HepG2 (cell line): ENCODE measurements around the gene DNAJC2. TPM values are rescaled to one million over a fixed set of nuclear protein-coding genes. Genes with fewer than 3 reads are reported as not detected.
A peak's percentile ranks its signal among the peaks of the same experiment; 100 is the strongest.

ENCODE experiments used
- ATF7-NPFF ChIP-seq: sonication (generic); formaldehyde crosslinking; IDR thresholded peaks from 2 replicates; pipeline ENCODE4 v1.8.1; 2023; ENCODE audit warnings: mild to moderate bottlenecking, low read depth, missing genetic modification reagents, moderate library complexity
- CHCHD3 ChIP-seq: sonication (generic); formaldehyde crosslinking; IDR thresholded peaks from 2 replicates; pipeline ENCODE4 v1.8.0; 2022; ENCODE audit warnings: mild to moderate bottlenecking, missing genetic modification reagents, moderate library complexity
- GFI1 ChIP-seq: sonication (generic); formaldehyde crosslinking; IDR thresholded peaks from 2 replicates; pipeline ENCODE4 v1.5.0; 2020; ENCODE audit warnings: missing genetic modification reagents, mild to moderate bottlenecking, borderline replicate concordance
- HNRNPLL ChIP-seq: fragments of 200-400 bp; formaldehyde crosslinking; IDR thresholded peaks from 2 replicates; pipeline ENCODE4 v1.6.1; 2017; ENCODE audit warnings: mild to moderate bottlenecking, low read depth, low read length; ENCODE audit not compliant: poor library complexity, severe bottlenecking
- HOXA3 ChIP-seq: sonication (generic); formaldehyde crosslinking; IDR thresholded peaks from 2 replicates; pipeline ENCODE4 v1.5.0; 2020; ENCODE audit warnings: missing genetic modification reagents
- NAIF1 ChIP-seq: sonication (generic); formaldehyde crosslinking; IDR thresholded peaks from 2 replicates; pipeline ENCODE4 v1.5.0; 2020; ENCODE audit warnings: mild to moderate bottlenecking, missing genetic modification reagents, borderline replicate concordance
- RFX3 ChIP-seq: IDR thresholded peaks from 2 replicates; pipeline ENCODE4 v1.6.1; 2016; ENCODE audit warnings: missing biosample characterization, missing genetic modification reagents
- YEATS4 ChIP-seq: sonication (generic); formaldehyde crosslinking; IDR thresholded peaks from 2 replicates; pipeline ENCODE4 v1.4.0; 2020; ENCODE audit warnings: missing genetic modification reagents, borderline replicate concordance
- ZMYM2 ChIP-seq: sonication (generic); formaldehyde crosslinking; IDR thresholded peaks from 2 replicates; pipeline ENCODE4 v1.8.0; 2022; ENCODE audit warnings: mild to moderate bottlenecking, missing genetic modification reagents
- ZNF232 ChIP-seq: sonication (generic); formaldehyde crosslinking; IDR thresholded peaks from 2 replicates; pipeline ENCODE4 v1.4.0; 2020; ENCODE audit warnings: missing genetic modification reagents, borderline replicate concordance
- ZNF879 ChIP-seq: sonication (generic); formaldehyde crosslinking; IDR thresholded peaks from 2 replicates; pipeline ENCODE4 v1.8.1; 2023; ENCODE audit warnings: missing genetic modification reagents
- polyA plus RNA-seq, 8 experiments: library from polyadenylated mRNA; depleted of rRNA in 3 of 8; stranded (reverse) in 7 of 8; unstranded in 1 of 8; fragments of >200 nt; fragmentation: Illumina TruSeq in 4 of 8; extraction: Trizol in 4 of 8; gene quantifications; 2 replicates each; pipeline versions ENCODE4 v1.2.1 to v1.2.3, GENCODE V29; 2011 to 2016; ENCODE audit warnings: low read depth in 4 of 8, missing spikeins in 1 of 8, mixed read lengths in 1 of 8; ENCODE audit not compliant: insufficient read depth in 1 of 8
- total RNA-seq, 5 experiments: library from RNA; depleted of rRNA; stranded (reverse); fragments of >200 nt; fragmentation: Illumina TruSeq; extraction: Trizol; gene quantifications; 2 replicates each; pipeline ENCODE4 v1.2.3, GENCODE V29; 2016; ENCODE audit warnings: low read depth in 1 of 5
- TF ChIP-seq, protein P1 (sequence below): sonication (generic); formaldehyde crosslinking; conservative IDR thresholded peaks from 2 replicates; pipeline ENCODE4 v1.8.0; 2022; ENCODE audit warnings: mild to moderate bottlenecking, moderate library complexity, missing genetic modification reagents
- TF ChIP-seq, protein P2 (sequence below): sonication (generic); formaldehyde crosslinking; IDR thresholded peaks from 2 replicates; pipeline ENCODE4 v1.4.0; 2020; ENCODE audit warnings: missing genetic modification reagents, borderline replicate concordance
- TF ChIP-seq, protein P3 (sequence below): sonication (generic); formaldehyde crosslinking; IDR thresholded peaks from 2 replicates; pipeline ENCODE4 v1.9.0; 2022; ENCODE audit warnings: missing genetic modification reagents, mild to moderate bottlenecking, borderline replicate concordance
- TF ChIP-seq, protein P4 (sequence below): sonication (generic); formaldehyde crosslinking; IDR thresholded peaks from 2 replicates; pipeline ENCODE4 v1.5.0; 2020; ENCODE audit warnings: missing genetic modification reagents
- TF ChIP-seq, protein P5 (sequence below): sonication (generic); formaldehyde crosslinking; IDR thresholded peaks from 2 replicates; pipeline ENCODE4 v1.4.0; 2020; ENCODE audit warnings: missing genetic modification reagents

DNAJC2 gene
- total and polyA plus RNA-seq, 2 of the 13 experiments (the other 11 are each of a cell fraction or from before 2014, with no cell fraction given) = 19.6 to 42.0 TPM

DNA sequence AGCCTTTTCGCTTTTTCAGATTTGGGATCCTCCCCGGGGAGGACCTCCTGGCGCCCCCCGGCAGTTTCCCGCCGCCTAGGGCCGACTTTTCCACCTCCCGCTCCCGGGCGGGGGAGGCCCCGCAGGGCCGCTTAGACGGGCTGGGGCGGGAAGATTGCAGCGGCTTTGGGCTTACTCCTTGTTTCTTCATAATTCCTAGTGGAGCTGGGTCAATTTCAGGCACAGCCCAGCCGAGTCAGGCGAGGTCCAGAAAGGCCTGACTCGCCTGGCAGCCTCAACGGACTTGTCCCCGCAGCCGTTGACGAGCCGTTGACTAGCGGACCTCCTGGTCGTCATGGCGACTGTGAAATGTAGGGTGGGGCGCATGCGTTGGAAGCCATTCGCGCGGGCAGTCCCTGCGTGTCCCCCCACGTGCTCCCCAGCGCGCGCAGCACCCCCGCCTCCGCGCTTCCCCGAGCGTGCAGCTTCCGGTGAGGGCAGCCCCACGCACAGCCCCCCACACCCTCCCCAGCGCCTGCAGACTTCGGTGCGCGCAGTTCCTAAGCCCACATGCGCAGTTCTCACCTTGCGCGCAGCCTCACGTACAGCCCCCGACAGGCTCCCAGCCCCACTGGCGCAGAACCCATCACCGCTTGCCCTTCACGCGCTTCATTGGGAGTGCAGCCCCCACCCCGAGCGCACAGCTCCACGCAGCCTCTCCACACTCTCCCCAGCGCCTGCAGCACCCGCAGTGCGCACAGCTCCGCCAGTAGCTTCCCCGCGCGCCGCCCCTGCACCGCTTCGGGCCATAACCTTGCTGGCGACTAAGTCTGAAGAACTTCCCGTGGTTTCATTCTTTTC lies 64.4 kb downstream of the DNAJC2 start (continued):
- TF ChIP-seq, protein P1, sequence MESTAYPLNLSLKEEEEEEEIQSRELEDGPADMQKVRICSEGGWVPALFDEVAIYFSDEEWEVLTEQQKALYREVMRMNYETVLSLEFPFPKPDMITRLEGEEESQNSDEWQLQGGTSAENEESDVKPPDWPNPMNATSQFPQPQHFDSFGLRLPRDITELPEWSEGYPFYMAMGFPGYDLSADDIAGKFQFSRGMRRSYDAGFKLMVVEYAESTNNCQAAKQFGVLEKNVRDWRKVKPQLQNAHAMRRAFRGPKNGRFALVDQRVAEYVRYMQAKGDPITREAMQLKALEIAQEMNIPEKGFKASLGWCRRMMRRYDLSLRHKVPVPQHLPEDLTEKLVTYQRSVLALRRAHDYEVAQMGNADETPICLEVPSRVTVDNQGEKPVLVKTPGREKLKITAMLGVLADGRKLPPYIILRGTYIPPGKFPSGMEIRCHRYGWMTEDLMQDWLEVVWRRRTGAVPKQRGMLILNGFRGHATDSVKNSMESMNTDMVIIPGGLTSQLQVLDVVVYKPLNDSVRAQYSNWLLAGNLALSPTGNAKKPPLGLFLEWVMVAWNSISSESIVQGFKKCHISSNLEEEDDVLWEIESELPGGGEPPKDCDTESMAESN (CRISPR knock-in tag) = 0 out of 2 replicates have a peak, but pooled peaks have one; percentile 24
- TF ChIP-seq, protein P2, sequence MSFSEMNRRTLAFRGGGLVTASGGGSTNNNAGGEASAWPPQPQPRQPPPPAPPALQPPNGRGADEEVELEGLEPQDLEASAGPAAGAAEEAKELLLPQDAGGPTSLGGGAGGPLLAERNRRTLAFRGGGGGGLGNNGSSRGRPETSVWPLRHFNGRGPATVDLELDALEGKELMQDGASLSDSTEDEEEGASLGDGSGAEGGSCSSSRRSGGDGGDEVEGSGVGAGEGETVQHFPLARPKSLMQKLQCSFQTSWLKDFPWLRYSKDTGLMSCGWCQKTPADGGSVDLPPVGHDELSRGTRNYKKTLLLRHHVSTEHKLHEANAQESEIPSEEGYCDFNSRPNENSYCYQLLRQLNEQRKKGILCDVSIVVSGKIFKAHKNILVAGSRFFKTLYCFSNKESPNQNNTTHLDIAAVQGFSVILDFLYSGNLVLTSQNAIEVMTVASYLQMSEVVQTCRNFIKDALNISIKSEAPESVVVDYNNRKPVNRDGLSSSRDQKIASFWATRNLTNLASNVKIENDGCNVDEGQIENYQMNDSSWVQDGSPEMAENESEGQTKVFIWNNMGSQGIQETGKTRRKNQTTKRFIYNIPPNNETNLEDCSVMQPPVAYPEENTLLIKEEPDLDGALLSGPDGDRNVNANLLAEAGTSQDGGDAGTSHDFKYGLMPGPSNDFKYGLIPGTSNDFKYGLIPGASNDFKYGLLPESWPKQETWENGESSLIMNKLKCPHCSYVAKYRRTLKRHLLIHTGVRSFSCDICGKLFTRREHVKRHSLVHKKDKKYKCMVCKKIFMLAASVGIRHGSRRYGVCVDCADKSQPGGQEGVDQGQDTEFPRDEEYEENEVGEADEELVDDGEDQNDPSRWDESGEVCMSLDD (CRISPR knock-in tag) = 0 out of 2 replicates have a peak, but pooled peaks have one; percentile 54
- peak; percentile 48; the same call in 1 of the 2 replicates for TF ChIP-seq NAIF1 (CRISPR knock-in tag)
- TF ChIP-seq GFI1 (CRISPR knock-in tag) = peak; percentile 21; the same call in 1 of the 2 replicates
- TF ChIP-seq ZNF232 = 0 out of 2 replicates have a peak, but pooled peaks have one; percentile 50
- TF ChIP-seq RFX3 (CRISPR knock-in tag) = peak; percentile 81
- 0 out of 2 replicates have a peak, but pooled peaks have one; percentile 34 for TF ChIP-seq ZNF879
- TF ChIP-seq, protein P3, sequence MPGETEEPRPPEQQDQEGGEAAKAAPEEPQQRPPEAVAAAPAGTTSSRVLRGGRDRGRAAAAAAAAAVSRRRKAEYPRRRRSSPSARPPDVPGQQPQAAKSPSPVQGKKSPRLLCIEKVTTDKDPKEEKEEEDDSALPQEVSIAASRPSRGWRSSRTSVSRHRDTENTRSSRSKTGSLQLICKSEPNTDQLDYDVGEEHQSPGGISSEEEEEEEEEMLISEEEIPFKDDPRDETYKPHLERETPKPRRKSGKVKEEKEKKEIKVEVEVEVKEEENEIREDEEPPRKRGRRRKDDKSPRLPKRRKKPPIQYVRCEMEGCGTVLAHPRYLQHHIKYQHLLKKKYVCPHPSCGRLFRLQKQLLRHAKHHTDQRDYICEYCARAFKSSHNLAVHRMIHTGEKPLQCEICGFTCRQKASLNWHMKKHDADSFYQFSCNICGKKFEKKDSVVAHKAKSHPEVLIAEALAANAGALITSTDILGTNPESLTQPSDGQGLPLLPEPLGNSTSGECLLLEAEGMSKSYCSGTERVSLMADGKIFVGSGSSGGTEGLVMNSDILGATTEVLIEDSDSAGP (CRISPR knock-in tag) = 0 out of 2 replicates have a peak, but pooled peaks have one; percentile 22
- TF ChIP-seq CHCHD3 = 0 out of 2 replicates have a peak, but pooled peaks have one; percentile 66
- TF ChIP-seq, protein P4, sequence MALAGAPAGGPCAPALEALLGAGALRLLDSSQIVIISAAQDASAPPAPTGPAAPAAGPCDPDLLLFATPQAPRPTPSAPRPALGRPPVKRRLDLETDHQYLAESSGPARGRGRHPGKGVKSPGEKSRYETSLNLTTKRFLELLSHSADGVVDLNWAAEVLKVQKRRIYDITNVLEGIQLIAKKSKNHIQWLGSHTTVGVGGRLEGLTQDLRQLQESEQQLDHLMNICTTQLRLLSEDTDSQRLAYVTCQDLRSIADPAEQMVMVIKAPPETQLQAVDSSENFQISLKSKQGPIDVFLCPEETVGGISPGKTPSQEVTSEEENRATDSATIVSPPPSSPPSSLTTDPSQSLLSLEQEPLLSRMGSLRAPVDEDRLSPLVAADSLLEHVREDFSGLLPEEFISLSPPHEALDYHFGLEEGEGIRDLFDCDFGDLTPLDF = peak; percentile 55; the same call in 1 of the 2 replicates
- TF ChIP-seq HNRNPLL = peak; percentile 84
- TF ChIP-seq ATF7-NPFF (CRISPR knock-in tag) = peak; percentile 86
- TF ChIP-seq ZMYM2 = 0 out of 2 replicates have a peak, but pooled peaks have one; percentile 28
- 0 out of 2 replicates have a peak, but pooled peaks have one; percentile 49 for TF ChIP-seq YEATS4
- peak; percentile 42; the same call in 1 of the 2 replicates for TF ChIP-seq HOXA3 (CRISPR knock-in tag)
- TF ChIP-seq, protein P5, sequence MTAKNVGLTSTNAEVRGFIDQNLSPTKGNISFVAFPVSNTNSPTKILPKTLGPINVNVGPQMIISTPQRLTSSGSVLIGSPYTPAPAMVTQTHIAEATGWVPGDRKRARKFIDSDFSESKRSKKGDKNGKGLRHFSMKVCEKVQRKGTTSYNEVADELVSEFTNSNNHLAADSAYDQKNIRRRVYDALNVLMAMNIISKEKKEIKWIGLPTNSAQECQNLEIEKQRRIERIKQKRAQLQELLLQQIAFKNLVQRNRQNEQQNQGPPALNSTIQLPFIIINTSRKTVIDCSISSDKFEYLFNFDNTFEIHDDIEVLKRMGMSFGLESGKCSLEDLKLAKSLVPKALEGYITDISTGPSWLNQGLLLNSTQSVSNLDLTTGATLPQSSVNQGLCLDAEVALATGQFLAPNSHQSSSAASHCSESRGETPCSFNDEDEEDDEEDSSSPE (CRISPR knock-in tag) = peak; percentile 58; the same call in 1 of the 2 replicates
